Erythroblast (primary cell): Measurements from ENCODE around the gene INSRR.

ENCODE experiments used
- GATA1 ChIP-seq: IDR thresholded peaks from 2 replicates; pipeline ENCODE4 v1.6.1; 2011; ENCODE audit warnings: low read depth, mild to moderate bottlenecking, control low read depth, low read length, moderate library complexity
- POLR2A ChIP-seq: IDR thresholded peaks from 2 replicates; pipeline ENCODE4 v1.6.1; 2011; ENCODE audit warnings: mild to moderate bottlenecking, low read length

DNA sequence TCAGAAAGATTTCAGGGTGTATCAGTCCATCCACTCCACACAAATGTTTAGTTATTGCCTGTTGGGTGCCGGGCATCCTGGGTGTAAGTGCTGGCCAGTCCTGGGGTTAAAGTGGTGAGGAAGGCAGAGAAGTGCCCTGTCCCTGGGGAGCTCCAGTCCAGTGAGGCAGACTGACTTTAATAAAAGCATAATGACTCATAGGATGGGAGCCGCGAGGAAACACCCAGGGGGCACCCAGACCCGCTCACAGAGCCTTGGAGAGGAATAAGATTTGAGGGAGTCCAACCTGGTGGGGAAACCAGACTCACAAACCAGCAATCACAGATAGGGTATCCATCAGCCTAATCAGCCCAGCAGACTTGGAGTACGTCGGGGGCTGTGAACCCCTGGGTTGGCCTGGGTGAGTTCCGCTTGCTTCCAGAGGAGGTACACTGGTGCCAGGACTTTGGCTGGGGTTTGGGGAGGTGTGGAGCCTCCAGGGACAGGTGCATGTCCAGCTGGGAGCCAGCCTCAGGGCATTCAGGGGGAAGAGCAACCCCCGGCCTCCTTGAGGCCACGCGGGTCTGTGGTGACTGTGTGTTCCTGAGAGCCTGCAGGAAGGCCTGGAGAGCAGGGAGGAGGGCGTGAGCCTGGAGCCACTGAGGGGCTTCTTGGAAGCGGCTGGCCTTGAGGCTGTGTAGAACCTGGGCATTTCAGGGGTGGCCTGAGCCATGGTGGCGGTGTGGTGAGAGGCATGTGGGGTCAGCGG, 38.3 kb upstream of the INSRR start:
- TF ChIP-seq POLR2A, result no peak
- no peak for TF ChIP-seq GATA1
